ENCODE results near the gene ATP2B2.

ATP2B2 gene

GRCh38 chr3:10334459-10334858, 170.9 kb downstream of the ATP2B2 start:
- ATAC-seq, result no peak
- Mint-ChIP-seq H3K27ac (no peak overlapping the region), H3K4me3 (no peak overlapping the region)

GRCh38 chr3:10334042-10334441, 171.3 kb downstream of the ATP2B2 start:
- Mint-ChIP-seq H3K4me3 (no peak overlapping the region), H3K27ac (no peak overlapping the region), H3K27me3 (peaks cover 7% of the 10 kb centered on the region), H3K36me3 (no peaks in the 10 kb centered on the region), H3K4me1 (peaks cover 35% of the 10 kb centered on the region), H3K9me3 (no peaks in the 10 kb centered on the region)
- ATAC-seq, result no peak

More at GRCh38 chr3:10334459-10334858, 170.9 kb downstream of the ATP2B2 start:
- Mint-ChIP-seq H3K9me3 (no peaks in the 10 kb centered on the region), H3K27me3 (peaks cover 3% of the 10 kb centered on the region), H3K4me1 (peaks cover 35% of the 10 kb centered on the region), H3K36me3 (no peaks in the 10 kb centered on the region)

- Mint-ChIP-seq H3K4me1 (peaks cover 33% of the 10 kb centered on the region), H3K27me3 (peaks cover 15% of the 10 kb centered on the region), H3K36me3 (no peaks in the 10 kb centered on the region), H3K9me3 (no peaks in the 10 kb centered on the region), H3K4me3 (no peak overlapping the region), H3K27ac (peak overlapping the region; percentile 28)
- ATAC-seq, result no peak
These were observed 172.1 kb downstream of the ATP2B2 start for GRCh38 chr3:10333349-10333650.

- no peaks in the 10 kb centered on the region for H3K9me3 Mint-ChIP-seq
- peak; percentile 53 for ATAC-seq
- H3K4me1 Mint-ChIP-seq, result peaks cover 28% of the 10 kb centered on the region
- no peak overlapping the region for H3K4me3 Mint-ChIP-seq
- no peaks in the 10 kb centered on the region for H3K36me3 Mint-ChIP-seq
- H3K27ac Mint-ChIP-seq, result peak overlapping the region; percentile 28
- H3K27me3 Mint-ChIP-seq, result peaks cover 15% of the 10 kb centered on the region
These were observed 172.7 kb downstream of the ATP2B2 start for GRCh38 chr3:10332481-10333348.

- Mint-ChIP-seq H3K36me3 (no peaks in the 10 kb centered on the region), H3K4me3 (no peak overlapping the region), H3K4me1 (peaks cover 24% of the 10 kb centered on the region), H3K27ac (no peak overlapping the region), H3K9me3 (no peaks in the 10 kb centered on the region), H3K27me3 (peaks cover 15% of the 10 kb centered on the region)
- ATAC-seq, result no peak
These were observed 174.1 kb downstream of the ATP2B2 start for GRCh38 chr3:10331320-10331719.

- no peak overlapping the region for H3K4me3 Mint-ChIP-seq
- no peaks in the 10 kb centered on the region for H3K9me3 Mint-ChIP-seq
- H3K36me3 Mint-ChIP-seq, result no peaks in the 10 kb centered on the region
- no peak overlapping the region for H3K27ac Mint-ChIP-seq
- no peak for ATAC-seq
- peaks cover 24% of the 10 kb centered on the region for H3K4me1 Mint-ChIP-seq
- H3K27me3 Mint-ChIP-seq, result peaks cover 15% of the 10 kb centered on the region
These were observed 175.1 kb downstream of the ATP2B2 start for GRCh38 chr3:10330319-10330718.

GRCh38 chr3:10329495-10330015, 175.8 kb downstream of the ATP2B2 start:
- Mint-ChIP-seq H3K36me3 (no peaks in the 10 kb centered on the region), H3K27ac (no peak overlapping the region), H3K27me3 (peaks cover 18% of the 10 kb centered on the region), H3K4me3 (no peak overlapping the region), H3K4me1 (peaks cover 18% of the 10 kb centered on the region), H3K9me3 (no peaks in the 10 kb centered on the region)
- ATAC-seq, result no peak

GRCh38 chr3:10328460-10329071, 176.8 kb downstream of the ATP2B2 start:
- no peaks in the 10 kb centered on the region for H3K36me3 Mint-ChIP-seq
- H3K9me3 Mint-ChIP-seq, result no peaks in the 10 kb centered on the region
- H3K27ac Mint-ChIP-seq, result no peak overlapping the region
- no peak for ATAC-seq
- peaks cover 28% of the 10 kb centered on the region for H3K27me3 Mint-ChIP-seq
- H3K4me1 Mint-ChIP-seq, result peaks cover 14% of the 10 kb centered on the region
- H3K4me3 Mint-ChIP-seq, result no peak overlapping the region

- Mint-ChIP-seq H3K4me1 (peaks cover 4% of the 10 kb centered on the region), H3K27ac (no peak overlapping the region), H3K9me3 (no peaks in the 10 kb centered on the region), H3K27me3 (peaks cover 30% of the 10 kb centered on the region), H3K4me3 (no peak overlapping the region), H3K36me3 (no peaks in the 10 kb centered on the region)
- no peak for ATAC-seq
These were observed 177.8 kb downstream of the ATP2B2 start for GRCh38 chr3:10327592-10327991.

- Mint-ChIP-seq H3K9me3 (no peaks in the 10 kb centered on the region), H3K27ac (peak overlapping the region; percentile 86), H3K27me3 (peaks cover 15% of the 10 kb centered on the region), H3K4me3 (no peak overlapping the region), H3K4me1 (peaks cover 36% of the 10 kb centered on the region), H3K36me3 (peaks cover 10% of the 10 kb centered on the region)
- no peak for ATAC-seq
These were observed 183.1 kb downstream of the ATP2B2 start for GRCh38 chr3:10322352-10322710.

GRCh38 chr3:10321630-10322351, 183.6 kb downstream of the ATP2B2 start:
- Mint-ChIP-seq H3K27me3 (peaks cover 15% of the 10 kb centered on the region), H3K4me3 (peak overlapping the region; percentile 85)

GRCh38 chr3:10320320-10320677, 185.1 kb downstream of the ATP2B2 start:
- peaks cover 15% of the 10 kb centered on the region for H3K27me3 Mint-ChIP-seq
- H3K4me3 Mint-ChIP-seq, result peak overlapping the region; percentile 85
- H3K36me3 Mint-ChIP-seq, result peaks cover 10% of the 10 kb centered on the region
- no peak for ATAC-seq
- H3K27ac Mint-ChIP-seq, result peak overlapping the region; percentile 86
- no peaks in the 10 kb centered on the region for H3K9me3 Mint-ChIP-seq
- H3K4me1 Mint-ChIP-seq, result peaks cover 36% of the 10 kb centered on the region

More at GRCh38 chr3:10321630-10322351, 183.6 kb downstream of the ATP2B2 start:
- peaks cover 10% of the 10 kb centered on the region for H3K36me3 Mint-ChIP-seq
- peak overlapping the region; percentile 86 for H3K27ac Mint-ChIP-seq
- peaks cover 36% of the 10 kb centered on the region for H3K4me1 Mint-ChIP-seq
- no peaks in the 10 kb centered on the region for H3K9me3 Mint-ChIP-seq
- no peak for ATAC-seq

GRCh38 chr3:10319804-10320203, 185.6 kb downstream of the ATP2B2 start:
- H3K4me3 Mint-ChIP-seq, result peak overlapping the region; percentile 85
- H3K27ac Mint-ChIP-seq, result peak overlapping the region; percentile 86
- no peak for ATAC-seq
- H3K36me3 Mint-ChIP-seq, result peaks cover 13% of the 10 kb centered on the region
- H3K9me3 Mint-ChIP-seq, result no peaks in the 10 kb centered on the region
- peaks cover 14% of the 10 kb centered on the region for H3K27me3 Mint-ChIP-seq
- peaks cover 36% of the 10 kb centered on the region for H3K4me1 Mint-ChIP-seq

- Mint-ChIP-seq H3K27ac (peak overlapping the region; percentile 86), H3K27me3 (peaks cover 8% of the 10 kb centered on the region), H3K36me3 (peaks cover 19% of the 10 kb centered on the region), H3K4me1 (peaks cover 36% of the 10 kb centered on the region), H3K9me3 (no peaks in the 10 kb centered on the region), H3K4me3 (peak overlapping the region; percentile 85)
- no peak for ATAC-seq
These were observed 186.1 kb downstream of the ATP2B2 start for GRCh38 chr3:10319251-10319650.

GRCh38 chr3:10317961-10318350, 187.4 kb downstream of the ATP2B2 start:
- H3K9me3 Mint-ChIP-seq, result no peaks in the 10 kb centered on the region
- H3K27ac Mint-ChIP-seq, result no peak overlapping the region
- ATAC-seq, result no peak
- H3K27me3 Mint-ChIP-seq, result no peaks in the 10 kb centered on the region
- H3K36me3 Mint-ChIP-seq, result peaks cover 20% of the 10 kb centered on the region
- H3K4me3 Mint-ChIP-seq, result no peak overlapping the region
- peaks cover 36% of the 10 kb centered on the region for H3K4me1 Mint-ChIP-seq

Data from stimulated activated memory B cell treated with anti-CD40 and anti-IgM and Interleukin-4, amounts not matched to agents 10 μg/mL and 1 μg/mL and 100 μg/mL, for 72 hours (primary cell).